SU-DHL-6 (cell line): Measurements from ENCODE around the gene CNOT8.

ENCODE experiments used
- H2AFZ ChIP-seq: fragments of 200-600 bp; sonication (generic); 2 replicates; pipeline ENCODE4 v1.6.1; 2014; ENCODE audit warnings: low read depth, mild to moderate bottlenecking, moderate library complexity, mixed read lengths, antibody characterized with exemption, low read length; ENCODE audit not compliant: severe bottlenecking
- H3F3A ChIP-seq: fragments of 200-600 bp; shearing (Covaris generic); 2 replicates; pipeline ENCODE4 v1.6.0; 2016; ENCODE audit warnings: antibody characterized with exemption, mild to moderate bottlenecking; ENCODE audit not compliant: insufficient read depth
- H3K27ac ChIP-seq: fragments of 200-600 bp; sonication (generic); 2 replicates; pipeline ENCODE4 v1.5.1; 2016; ENCODE audit warnings: low read depth, mild to moderate bottlenecking, low read length, moderate library complexity, mixed read lengths
- H3K27me3 ChIP-seq: fragments of 200-600 bp; sonication (generic), shearing (Covaris generic); 2 replicates; pipeline ENCODE4 v1.6.0; 2014; ENCODE audit warnings: mild to moderate bottlenecking, low read length
- H3K36me3 ChIP-seq: fragments of 200-600 bp; sonication (generic); 2 replicates; pipeline ENCODE4 v1.6.1; 2014; ENCODE audit warnings: mild to moderate bottlenecking, low read length, mixed read lengths
- H3K4me2 ChIP-seq: fragments of 300-600, 200-600 bp; shearing (Covaris generic), sonication (generic); 2 replicates; pipeline ENCODE4 v1.6.0; 2014; ENCODE audit warnings: low read length, low read depth, mild to moderate bottlenecking; ENCODE audit not compliant: poor library complexity, severe bottlenecking
- H3K4me3 ChIP-seq: fragments of 200-600 bp; sonication (generic); 2 replicates; pipeline ENCODE4 v1.5.1; 2014; ENCODE audit warnings: antibody characterized with exemption, low read length, mild to moderate bottlenecking, mixed read lengths; ENCODE audit not compliant: insufficient read depth, poor library complexity, severe bottlenecking
- H3K79me2 ChIP-seq: fragments of 200-600 bp; sonication (generic); 2 replicates; pipeline ENCODE4 v1.6.1; 2014; ENCODE audit warnings: mild to moderate bottlenecking, low read length, moderate library complexity; ENCODE audit not compliant: insufficient read depth
- H3K9ac ChIP-seq: fragments of 200-600 bp; sonication (generic); 2 replicates; pipeline ENCODE4 v1.7.0; 2014; ENCODE audit warnings: mild to moderate bottlenecking, low read length
- H3K9me2 ChIP-seq: fragments of 200-600 bp; sonication (generic); replicated peaks from 2 replicates; pipeline ENCODE4 v1.6.1; 2014; ENCODE audit warnings: low read length; ENCODE audit not compliant: insufficient read depth
- H3K9me3 ChIP-seq: fragments of 200-600 bp; sonication (generic); 2 replicates; pipeline ENCODE4 v1.6.1; 2014; ENCODE audit warnings: low read length, mixed read lengths; ENCODE audit not compliant: insufficient read depth
- H4K20me1 ChIP-seq: fragments of 200-600 bp; sonication (generic); 2 replicates; pipeline ENCODE4 v1.6.1; 2014; ENCODE audit warnings: low read depth, mild to moderate bottlenecking, antibody characterized with exemption, low read length, moderate library complexity, mixed read lengths
- CTCF ChIP-seq: fragments of 200-600 bp; sonication (generic); IDR thresholded peaks from one replicate; pipeline ENCODE4 v1.5.1; 2017; ENCODE audit warnings: antibody characterized with exemption, mild to moderate bottlenecking, low read length, moderate library complexity; ENCODE audit not compliant: insufficient read depth, poor library complexity, severe bottlenecking
- EZH2phosphoT487 ChIP-seq: fragments of 200-600 bp; sonication (generic), shearing (Covaris generic); conservative IDR thresholded peaks from 2 replicates; pipeline ENCODE4 v1.6.1; 2018; ENCODE audit warnings: mild to moderate bottlenecking, antibody characterized with exemption, low read length, moderate library complexity, mixed read lengths

CNOT8 gene

GRCh38 chr5:154892369-154892771 is 33.9 kb downstream of the CNOT8 start:
- H3K4me3 ChIP-seq: no peak overlapping the region
- no peak overlapping the region for H3K4me2 ChIP-seq
- no peaks in the 10 kb centered on the region for H4K20me1 ChIP-seq
- peaks cover 36% of the 10 kb centered on the region for H3K36me3 ChIP-seq
- no peaks in the 10 kb centered on the region for H3K79me2 ChIP-seq
- H3K27ac ChIP-seq: no peak overlapping the region
- TF ChIP-seq EZH2phosphoT487 (no peak), CTCF (no peak)
- no peaks in the 10 kb centered on the region for H3K9me3 ChIP-seq
- H3F3A ChIP-seq: no peaks in the 10 kb centered on the region
- no peaks in the 10 kb centered on the region for H3K9me2 ChIP-seq
- no peaks in the 10 kb centered on the region for H3K27me3 ChIP-seq
- no peak overlapping the region for H3K9ac ChIP-seq
- H2AFZ ChIP-seq: no peak overlapping the region

GRCh38 chr5:154893381-154893780 is 35.0 kb downstream of the CNOT8 start:
- TF ChIP-seq CTCF (no peak), EZH2phosphoT487 (no peak)
- Histone ChIP-seq H3K79me2 (no peaks in the 10 kb centered on the region), H2AFZ (no peak overlapping the region), H3K27me3 (no peaks in the 10 kb centered on the region), H3K27ac (no peak overlapping the region), H3F3A (no peaks in the 10 kb centered on the region), H3K9ac (no peak overlapping the region), H3K9me2 (no peaks in the 10 kb centered on the region), H3K4me2 (no peak overlapping the region), H3K36me3 (peaks cover 27% of the 10 kb centered on the region; the same call in 1 of the 2 replicates), H3K4me3 (no peak overlapping the region), H4K20me1 (no peaks in the 10 kb centered on the region), H3K9me3 (no peaks in the 10 kb centered on the region)

- no peaks in the 10 kb centered on the region for H3K9me2 ChIP-seq
- H4K20me1 ChIP-seq: no peaks in the 10 kb centered on the region
- TF ChIP-seq EZH2phosphoT487: no peak
These were observed 37.5 kb downstream of the CNOT8 start for GRCh38 chr5:154895606-154896561.

More at GRCh38 chr5:154895606-154896561, 37.5 kb downstream of the CNOT8 start:
- Histone ChIP-seq H3K36me3 (peaks cover 26% of the 10 kb centered on the region), H3F3A (no peaks in the 10 kb centered on the region), H3K4me3 (no peak overlapping the region), H3K9me3 (no peaks in the 10 kb centered on the region), H3K9ac (no peak overlapping the region), H3K27ac (no peak overlapping the region), H2AFZ (no peak overlapping the region), H3K27me3 (no peaks in the 10 kb centered on the region), H3K4me2 (no peak overlapping the region), H3K79me2 (no peaks in the 10 kb centered on the region)
